GM12878 (cell line): ENCODE measurements around the gene MORF4L2. TPM values are rescaled to one million over a fixed set of nuclear protein-coding genes. Genes with fewer than 3 reads are reported as not detected.
A peak's percentile ranks its signal among the peaks of the same experiment; 100 is the strongest.

Experiments used
- ATAC-seq: fragments of 200-7000 bp; cut with Tn5 transposase; 3 replicates; pipeline ENCODE4 v1.9.1; 2020; ENCODE audit warnings: mild to moderate bottlenecking, moderate library complexity
- BruUV-seq: library from RNA; stranded (reverse); fragments of 400-500 nt; replicated peaks from 2 replicates; lab custom pipeline; 2021; lab: Mats Ljungman, UMichigan
- CTCF ChIA-PET: fragments of 300-600 bp; sonication (Branson Sonifier 250); formaldehyde crosslinking; extraction: SDS; loops from one replicate; lab custom pipeline; 2021; ENCODE audit warnings: inconsistent platforms; lab: Yijun Ruan, JAX
- POLR2A ChIA-PET: fragments of 350-600 bp; formaldehyde crosslinking; extraction: SDS; loops from one replicate; lab custom pipeline; 2021; ENCODE audit warnings: inconsistent platforms; lab: Charles Lee
- RAD21 ChIA-PET: fragments of 300-600 bp; sonication (Branson Sonifier 250); formaldehyde crosslinking; loops from one replicate; lab custom pipeline; 2023; ENCODE audit warnings: antibody characterized with exemption; ENCODE audit not compliant: unreplicated experiment; lab: Charles Lee
- SMC1A ChIA-PET: fragments of 300-600 bp; sonication (Branson Sonifier 250); formaldehyde crosslinking; loops from one replicate; lab custom pipeline; 2023; ENCODE audit not compliant: unreplicated experiment, uncharacterized antibody; lab: Charles Lee
- DNase-seq: peaks from one replicate; pipeline ENCODE4 v3.0.0-alpha.2; 2011; ENCODE audit warnings: low read depth, low spot score
- FAIRE-seq: peaks from 3 replicates; lab custom pipeline; 2011; peaks lifted over from hg19 to GRCh38; lab: Jason Lieb, UNC
- H2AFZ ChIP-seq: 2 replicates; pipeline ENCODE4 v1.6.0; 2011; ENCODE audit warnings: low read depth, low read length, control low read depth; ENCODE audit not compliant: control insufficient read depth
- H3K27ac ChIP-seq: 2 replicates; pipeline ENCODE4 v1.5.1; 2011; ENCODE audit warnings: control low read depth; ENCODE audit not compliant: control insufficient read depth, insufficient read depth
- H3K27me3 ChIP-seq, 2 experiments: replicated peaks in 1 of 2; 2 replicates each; pipeline versions ENCODE4 v1.6.0 to v1.6.1; 2011; ENCODE audit warnings: low read length in 1 of 2; ENCODE audit not compliant: control insufficient read depth in 2 of 2, insufficient read depth in 2 of 2
- H3K36me3 ChIP-seq, 2 experiments: 2 replicates each; pipeline ENCODE4 v1.5.1; 2011; ENCODE audit warnings: low read length in 1 of 2; ENCODE audit not compliant: control insufficient read depth in 2 of 2, insufficient read depth in 2 of 2
- H3K4me1 ChIP-seq: 2 replicates; pipeline ENCODE4 v1.6.1; 2011; ENCODE audit warnings: mild to moderate bottlenecking, low read length, moderate library complexity, mixed read lengths; ENCODE audit not compliant: control insufficient read depth, insufficient read depth
- H3K4me2 ChIP-seq: 2 replicates; pipeline ENCODE4 v1.6.0; 2011; ENCODE audit warnings: control low read depth; ENCODE audit not compliant: control insufficient read depth, insufficient read depth
- H3K4me3 ChIP-seq: fragments of 200-600 bp; sonication (generic); 2 replicates; pipeline ENCODE4 v1.5.1; 2016
- H3K79me2 ChIP-seq: 2 replicates; pipeline ENCODE4 v1.6.0; 2011; ENCODE audit warnings: low read length; ENCODE audit not compliant: control insufficient read depth, insufficient read depth
- H3K9ac ChIP-seq: 2 replicates; pipeline ENCODE4 v1.8.0; 2011; ENCODE audit warnings: low read length, control low read depth, mixed read lengths; ENCODE audit not compliant: control insufficient read depth, insufficient read depth
- H3K9me3 ChIP-seq: replicated peaks from 3 replicates; pipeline ENCODE4 v1.5.1; 2011; ENCODE audit warnings: mild to moderate bottlenecking, low read length; ENCODE audit not compliant: control insufficient read depth, insufficient read depth
- H4K20me1 ChIP-seq: 2 replicates; pipeline ENCODE4 v1.6.0; 2011; ENCODE audit not compliant: control insufficient read depth, insufficient read depth
- EZH2 ChIP-seq: IDR thresholded peaks from 2 replicates; pipeline ENCODE4 v1.6.1; 2012; ENCODE audit warnings: low read depth, mild to moderate bottlenecking, control low read depth, inconsistent platforms, low read length, borderline replicate concordance; ENCODE audit not compliant: control insufficient read depth
- FOXK2 ChIP-seq: fragments of 450-650 bp; IDR thresholded peaks from 2 replicates; pipeline ENCODE4 v1.6.1; 2017; ENCODE audit warnings: mild to moderate bottlenecking, moderate library complexity
- GATAD2B ChIP-seq: fragments of 450-650 bp; conservative IDR thresholded peaks from 2 replicates; pipeline ENCODE4 v1.6.1; 2017; ENCODE audit warnings: low read depth, mild to moderate bottlenecking, moderate library complexity
- HCFC1 ChIP-seq: fragments of 150-350 bp; IDR thresholded peaks from 2 replicates; pipeline ENCODE4 v1.6.1; 2014; ENCODE audit warnings: low read length
- IKZF2 ChIP-seq, 2 experiments: fragments of 450-650 bp; IDR thresholded peaks; 2 replicates each; pipeline ENCODE4 v1.6.1; 2017; ENCODE audit warnings: mild to moderate bottlenecking in 2 of 2, moderate library complexity in 2 of 2
- IRF4 ChIP-seq: IDR thresholded peaks from 2 replicates; pipeline ENCODE4 v1.6.1; 2011; ENCODE audit warnings: low read depth, low read length
- JUND ChIP-seq: IDR thresholded peaks from 2 replicates; pipeline ENCODE4 v1.6.1; 2012; ENCODE audit warnings: low read depth, mild to moderate bottlenecking, low read length, improper control_type of control experiment, moderate library complexity
- MTA2 ChIP-seq: fragments of 450-650 bp; IDR thresholded peaks from 2 replicates; pipeline ENCODE4 v1.6.1; 2016; ENCODE audit warnings: low read depth, mild to moderate bottlenecking, moderate library complexity
- POU2F2 ChIP-seq: IDR thresholded peaks from 3 replicates; pipeline ENCODE4 v1.6.1; 2011; ENCODE audit warnings: low read depth, mild to moderate bottlenecking, low read length, borderline replicate concordance
- RAD21 ChIP-seq: IDR thresholded peaks from 2 replicates; pipeline ENCODE4 v1.6.1; 2011; ENCODE audit warnings: mild to moderate bottlenecking, low read depth, low read length, moderate library complexity; ENCODE audit not compliant: insufficient read depth
- RCOR1 ChIP-seq: conservative IDR thresholded peaks from 2 replicates; pipeline ENCODE4 v1.6.1; 2012; ENCODE audit warnings: low read depth, low read length, improper control_type of control experiment
- RFX5 ChIP-seq: IDR thresholded peaks from 2 replicates; pipeline ENCODE4 v1.6.1; 2011; ENCODE audit warnings: low read depth, low read length, improper control_type of control experiment
- TBL1XR1 ChIP-seq: IDR thresholded peaks from 2 replicates; pipeline ENCODE4 v1.6.1; 2012; ENCODE audit warnings: low read depth, low read length, improper control_type of control experiment
- ZBTB11 ChIP-seq: fragments of 450-650 bp; formaldehyde crosslinking; IDR thresholded peaks from 2 replicates; pipeline ENCODE4 v1.5.0; 2022; ENCODE audit warnings: mild to moderate bottlenecking, missing genetic modification characterization
- ZNF274 ChIP-seq: IDR thresholded peaks from one replicate; pipeline ENCODE4 v1.8.0; 2011; ENCODE audit not compliant: insufficient read length, insufficient read depth
- ZNF687 ChIP-seq: fragments of 450-650 bp; IDR thresholded peaks from 2 replicates; pipeline ENCODE4 v1.6.1; 2017; ENCODE audit warnings: mild to moderate bottlenecking, moderate library complexity
- ZSCAN29 ChIP-seq: fragments of 450-650 bp; IDR thresholded peaks from 2 replicates; pipeline ENCODE4 v1.6.1; 2017; ENCODE audit warnings: mild to moderate bottlenecking, moderate library complexity
- WGBS: methylation state at CpG from one replicate; pipeline ENCODE4 v1.1.6; 2016; ENCODE audit warnings: low lambda C conversion rate; ENCODE audit not compliant: insufficient replicate concordance, insufficient coverage; ENCODE audit errors: missing lambda C conversion rate; 5-methylcytosine and 5-hydroxymethylcytosine counted together
- in situ Hi-C: fragments of 300-500 bp; cut with MboI; formaldehyde crosslinking; loops from 9 replicates; pipeline ENCODE4 v1.14.3; 2018; ENCODE audit warnings: mixed read lengths
- intact Hi-C: fragments of 100-400 bp; cut with micrococcal nuclease; formaldehyde crosslinking; loops from one replicate; pipeline ENCODE4 v1.14.2; 2022; ENCODE audit not compliant: unreplicated experiment
- polyA plus RNA-seq, 11 experiments: library from polyadenylated mRNA; depleted of rRNA in 4 of 11; unstranded in 6 of 11; stranded (reverse) in 5 of 11; fragments of >200 nt; fragmentation: Nextera tagmentation in 4 of 11; fragmentation: Illumina TruSeq in 1 of 11; extraction: Ambion mirVana in 4 of 11; extraction: Trizol in 1 of 11; gene quantifications; 1 replicate in 1 of 11; 2 replicates in 10 of 11; pipeline versions ENCODE4 v1.2.1 to v1.2.3, GENCODE V29; 2011 to 2016; ENCODE audit warnings: inconsistent platforms in 2 of 11, missing spikeins in 2 of 11, low read depth in 1 of 11
- total RNA-seq, 4 experiments: library from RNA; depleted of rRNA in 3 of 4; stranded (reverse); fragments of >200 nt in 3 of 4; fragmentation: Illumina TruSeq in 1 of 4; extraction: Trizol in 1 of 4; gene quantifications; 2 replicates each; pipeline versions ENCODE4 v1.2.1 to v1.2.3, GENCODE V29; 2013 to 2021

Gene MORF4L2
- total and polyA plus RNA-seq, 10 of the 15 experiments (the other 5 are each of a cell fraction or from before 2014, with no cell fraction given) = 118 to 311 (median 199) TPM

GRCh38 chrX:103628386-103629317 is 57.8 kb downstream of the MORF4L2 start, which contains the start of gene TCEAL1:
TSS of gene TCEAL1 (plus strand) at chrX:103628975. CDS start at chrX:103629917, 942 bp downstream.
- H3K9ac ChIP-seq = peak within 1 kb of the TSS; percentile 59
- no peaks in the 10 kb centered on the region for H3K27me3 ChIP-seq
- ATAC-seq = peak; percentile 81
- intact Hi-C loops (loop anchor here (1.0 kb wide), 1 partner anchor 59 kb away; no protein-coding TSS in a partner anchor), in situ Hi-C loops (no loop called here)
- no peaks in the 10 kb centered on the region for H3K36me3 ChIP-seq
- H3K9me3 ChIP-seq = no peaks in the 10 kb centered on the region
- H3K4me3 ChIP-seq = peak within 1 kb of the TSS; percentile 60
- no peaks in the 10 kb centered on the region for H3K79me2 ChIP-seq
- no peak for FAIRE-seq
- H3K27ac ChIP-seq = peak within 1 kb of the TSS; percentile 16
- ChIA-PET SMC1A (no interaction called here), POLR2A (interaction anchor here (0.6 kb wide), 2 partner anchors 57 to 1492 kb away, joined by 3 read pairs; no protein-coding TSS in a partner anchor), RAD21 (interaction anchor here (0.7 kb wide), 1 partner anchor 189 kb away, joined by 3 read pairs; no protein-coding TSS in a partner anchor), CTCF (interaction anchor here (1.1 to 1.7 kb wide), 3 partner anchors 10 to 290 kb away, joined by 3 to 5 read pairs (median 5); no protein-coding TSS in a partner anchor)
- no peak for DNase-seq
- H3K4me2 ChIP-seq = peak within 1 kb of the TSS; percentile 52
- no peaks in the 10 kb centered on the region for H3K4me1 ChIP-seq
- peak within 1 kb of the TSS; percentile 86 for H2AFZ ChIP-seq
- 30% methylated on average over 22 of the region's 32 CpGs for WGBS
- H4K20me1 ChIP-seq = no peaks in the 10 kb centered on the region
- BruUV-seq = TSS peak; percentile 85
- TF ChIP-seq IKZF2 (IDR thresholded peaks at IDR 0.05) (peak; percentile 7 to 20; a peak in 1 of 4 replicates), ZNF274 (no peak), ZBTB11 (no peak), ZSCAN29 (no peak), MTA2 (no peak), IRF4 (peak; percentile 51; the same call in 1 of the 2 replicates), RCOR1 (no peak), POU2F2 (no peak), HCFC1 (no peak), RAD21 (no peak), GATAD2B (no peak), FOXK2 (no peak), EZH2 (no peak), TBL1XR1 (no peak), JUND (no peak), ZNF687 (no peak), RFX5 (no peak)
